HEK293 (cell line): Measurements from ENCODE around the gene VDR.

Experiments used
- CTCF ChIA-PET: fragments of 350-600 bp; formaldehyde crosslinking; extraction: SDS; loops from one replicate; lab custom pipeline; 2021; ENCODE audit warnings: antibody characterized with exemption; lab: Yijun Ruan, JAX
- POLR2A ChIA-PET: fragments of 300-600 bp; formaldehyde crosslinking; extraction: SDS; loops from one replicate; lab custom pipeline; 2020; ENCODE audit warnings: antibody characterized with exemption, inconsistent platforms; lab: Yijun Ruan, JAX
- H3K27ac ChIP-seq: fragments of 200-500 bp; sonication (Bioruptor generic); 2 replicates; pipeline ENCODE4 v1.5.1; 2014; ENCODE audit warnings: low read depth, low read length, control low read depth, inconsistent platforms; ENCODE audit errors: extremely low read depth
- H3K36me3 ChIP-seq, 2 experiments: fragments of 200-500 bp in 1 of 2; sonication (Bioruptor generic) in 1 of 2; 1 replicate in 1 of 2; 2 replicates in 1 of 2; pipeline ENCODE4 v1.5.1; 2014 to 2017; ENCODE audit warnings: inconsistent platforms in 2 of 2, low read length in 2 of 2; ENCODE audit not compliant: control insufficient read depth in 2 of 2, insufficient read depth in 1 of 2
- H3K4me1 ChIP-seq: fragments of 200-500 bp; sonication (Bioruptor generic); 2 replicates; pipeline ENCODE4 v1.5.1; 2014; ENCODE audit warnings: mild to moderate bottlenecking, low read length, inconsistent platforms; ENCODE audit not compliant: control insufficient read depth, insufficient read depth
- H3K4me3 ChIP-seq: 2 replicates; pipeline ENCODE4 v1.5.1; 2011; ENCODE audit warnings: low read depth, mild to moderate bottlenecking, control low read depth, low read length, moderate library complexity
- H3K9me3 ChIP-seq: fragments of 200-500 bp; sonication (Bioruptor generic); 2 replicates; pipeline ENCODE4 v1.5.1; 2014; ENCODE audit warnings: low read depth, low read length, inconsistent platforms; ENCODE audit not compliant: control insufficient read depth, insufficient read depth
- HOXD13 ChIP-seq: sonication (generic); formaldehyde crosslinking; IDR thresholded peaks from 2 replicates; pipeline ENCODE4 v1.8.0; 2022; ENCODE audit warnings: missing genetic modification reagents, borderline replicate concordance
- MZF1 ChIP-seq: fragments of 450-650 bp; formaldehyde crosslinking; IDR thresholded peaks from 2 replicates; pipeline ENCODE4 v1.5.1; 2017; ENCODE audit warnings: missing biosample characterization, missing genetic modification characterization, borderline replicate concordance
- OVOL3 ChIP-seq: fragments of 450-650 bp; formaldehyde crosslinking; IDR thresholded peaks from 2 replicates; pipeline ENCODE4 v1.5.1; 2016; ENCODE audit warnings: missing biosample characterization, missing genetic modification characterization
- ZBTB10 ChIP-seq: fragments of 450-650 bp; formaldehyde crosslinking; IDR thresholded peaks from 2 replicates; pipeline ENCODE4 v1.5.1; 2016; ENCODE audit warnings: missing biosample characterization, missing genetic modification characterization
- ZBTB20 ChIP-seq: fragments of 450-650 bp; formaldehyde crosslinking; IDR thresholded peaks from 2 replicates; pipeline ENCODE4 v1.5.1; 2016; ENCODE audit warnings: missing biosample characterization, missing genetic modification characterization
- ZFHX2 ChIP-seq: fragments of 450-650 bp; formaldehyde crosslinking; conservative IDR thresholded peaks from 2 replicates; pipeline ENCODE4 v1.5.1; 2016; ENCODE audit warnings: missing biosample characterization, missing genetic modification characterization
- ZNF600 ChIP-seq: fragments of 450-650 bp; formaldehyde crosslinking; IDR thresholded peaks from 2 replicates; pipeline ENCODE4 v1.5.1; 2016; ENCODE audit warnings: missing biosample characterization, missing genetic modification characterization
- ZNF626 ChIP-seq: fragments of 450-650 bp; sonication (Bioruptor Pico); formaldehyde crosslinking; IDR thresholded peaks from 2 replicates; pipeline ENCODE4 v1.5.1; 2018; ENCODE audit warnings: missing biosample characterization, missing genetic modification characterization, inconsistent platforms
- ZNF76 ChIP-seq: fragments of 450-650 bp; formaldehyde crosslinking; IDR thresholded peaks from 2 replicates; pipeline ENCODE4; 2016; ENCODE audit warnings: low read depth, missing biosample characterization, missing genetic modification characterization, borderline replicate concordance
- ZNF777 ChIP-seq: fragments of 450-650 bp; formaldehyde crosslinking; IDR thresholded peaks from 2 replicates; pipeline ENCODE4 v1.5.1; 2017; ENCODE audit warnings: missing biosample characterization, missing genetic modification characterization, borderline replicate concordance
- ZSCAN4 ChIP-seq: fragments of 450-650 bp; formaldehyde crosslinking; IDR thresholded peaks from 2 replicates; pipeline ENCODE4 v1.5.1; 2017; ENCODE audit warnings: missing biosample characterization, missing genetic modification characterization

Gene VDR

GRCh38 chr12:47946413-47947323 lies 41.9 kb upstream of the VDR start (continued):
- no peak for TF ChIP-seq ZBTB10 (tag by site-specific recombination)
- TF ChIP-seq ZNF626 (tag by site-specific recombination) = no peak
- TF ChIP-seq OVOL3 (tag by site-specific recombination) = no peak
- TF ChIP-seq, all 188 proteins: peak for 0

GRCh38 chr12:47945341-47945728 lies 40.5 kb upstream of the VDR start:
- Histone ChIP-seq H3K36me3 (no peaks in the 10 kb centered on the region), H3K27ac (no peak overlapping the region), H3K4me1 (no peaks in the 10 kb centered on the region; the same call in 1 of the 2 replicates), H3K9me3 (no peaks in the 10 kb centered on the region)
- POLR2A ChIA-PET = no interaction called here
- no peak for TF ChIP-seq HOXD13 (CRISPR knock-in tag)
- TF ChIP-seq ZNF777 (tag by site-specific recombination) = no peak
- TF ChIP-seq, all 188 proteins: peak for 0
- CTCF ChIA-PET = interaction anchor here (2.5 kb wide), 1 partner anchor 18 kb away, joined by 11 read pairs; the partner anchor contains the start of gene TMEM106C
- H3K4me3 ChIP-seq = no peak overlapping the region

- Histone ChIP-seq H3K36me3 (no peaks in the 10 kb centered on the region), H3K9me3 (no peaks in the 10 kb centered on the region), H3K4me1 (no peaks in the 10 kb centered on the region; the same call in 1 of the 2 replicates), H3K4me3 (no peak overlapping the region), H3K27ac (no peak overlapping the region)
- CTCF ChIA-PET = no interaction called here
- POLR2A ChIA-PET = no interaction called here
- TF ChIP-seq ZNF76 (no peak), ZFHX2 (tag by site-specific recombination) (peak; percentile 45; the same call in 1 of the 2 replicates), ZSCAN4 (tag by site-specific recombination) (peak; percentile 100)
Measured at GRCh38 chr12:47944685-47945340, 40.0 kb upstream of the VDR start.

GRCh38 chr12:47943623-47944340 lies 39.0 kb upstream of the VDR start:
- H3K27ac ChIP-seq = no peak overlapping the region
- no peak for TF ChIP-seq ZBTB20 (tag by site-specific recombination)
- peak; percentile 52 for TF ChIP-seq ZNF600 (tag by site-specific recombination)
- no peak for TF ChIP-seq MZF1 (tag by site-specific recombination)
- CTCF ChIA-PET = interaction anchor here (0.6 to 1.1 kb wide), 3 partner anchors 19 to 54 kb away, joined by 3 to 4 read pairs (median 3); no protein-coding TSS in a partner anchor

More at GRCh38 chr12:47943623-47944340, 39.0 kb upstream of the VDR start:
- H3K9me3 ChIP-seq = no peaks in the 10 kb centered on the region
- no peak overlapping the region for H3K4me3 ChIP-seq
- H3K4me1 ChIP-seq = no peaks in the 10 kb centered on the region
- H3K36me3 ChIP-seq = no peaks in the 10 kb centered on the region
- POLR2A ChIA-PET = no interaction called here
